Gastrocnemius medialis (tissue), 4 donors: ENCODE data around the gene CACNA1G. TPM values are rescaled to one million over a fixed set of nuclear protein-coding genes. Genes with fewer than 3 reads are reported as not detected.

ENCODE experiments used
- ATAC-seq, 2 donors: fragments of 150-250 bp; one replicate each; pipeline ENCODE4 v1.9.1; 2016
- DNase-seq, 2 donors: peaks; one replicate each; pipeline ENCODE4 v3.0.0-alpha.2; 2019
- H3K27ac ChIP-seq, 4 donors: fragments of 200-600 bp; sonication (generic); 1 replicate in 1 of 4; 2 replicates in 3 of 4; pipeline ENCODE4 v1.5.1; 2016 to 2018; ENCODE audit warnings: mild to moderate bottlenecking in 2 of 4, moderate library complexity in 1 of 4
- H3K27me3 ChIP-seq, 3 donors: fragments of 200-600 bp; sonication (generic) in 2 of 3; 1 replicate in 1 of 3; 2 replicates in 2 of 3; pipeline versions ENCODE4 v1.5.1 to v1.6.0; 2016 to 2019; ENCODE audit warnings: mild to moderate bottlenecking in 1 of 3, moderate library complexity in 1 of 3
- H3K36me3 ChIP-seq, 2 donors: fragments of 200-600 bp; sonication (generic) in 1 of 2; one replicate each; pipeline ENCODE4 v1.5.1; 2017 to 2018
- H3K4me1 ChIP-seq, 2 donors: fragments of 200-600 bp; sonication (generic) in 1 of 2; one replicate each; pipeline ENCODE4 v1.5.1; 2016 to 2017; ENCODE audit warnings: mild to moderate bottlenecking in 2 of 2
- H3K4me3 ChIP-seq, 4 donors: fragments of 200-600 bp; sonication (generic) in 3 of 4; 1 replicate in 1 of 4; 2 replicates in 3 of 4; pipeline ENCODE4 v1.5.1; 2016 to 2019; ENCODE audit warnings: mild to moderate bottlenecking in 2 of 4
- H3K9me3 ChIP-seq, 3 donors: fragments of 200-600 bp; sonication (generic) in 2 of 3; 1 replicate in 1 of 3; 2 replicates in 2 of 3; pipeline ENCODE4 v1.5.1; 2016 to 2019
- CTCF ChIP-seq, 5 experiments: fragments of 450-650 bp in 3 of 5; fragments of 200-600 bp in 2 of 5; sonication (generic) in 2 of 5; IDR thresholded peaks in 4 of 5; conservative IDR thresholded peaks in 1 of 5; 1 replicate in 4 of 5; 2 replicates in 1 of 5; pipeline ENCODE4 v1.5.1; 2016 to 2019; ENCODE audit warnings: antibody characterized with exemption in 5 of 5, mild to moderate bottlenecking in 3 of 5, moderate library complexity in 3 of 5
- POLR2A ChIP-seq, 2 donors: fragments of 450-650 bp; IDR thresholded peaks; one replicate each; pipeline ENCODE4 v1.6.1; 2017; ENCODE audit warnings: antibody characterized with exemption in 2 of 2, mild to moderate bottlenecking in 2 of 2, moderate library complexity in 2 of 2
- in situ Hi-C, 4 donors: fragments of 200-750 bp; cut with MboI; loops; one replicate each; pipeline versions ENCODE4 v1.15.0 to v1.8.0; 2017; ENCODE audit warnings: low sequenced_read_pairs in 4 of 4
- intact Hi-C: fragments of 100-400 bp; cut with DNase I; formaldehyde crosslinking; loops from one replicate; pipeline ENCODE4 v1.15.1; 2023; ENCODE audit warnings: low total_unique reads
- total RNA-seq, 4 donors: library from RNA; depleted of rRNA; stranded (reverse); fragments of >200 nt; gene quantifications; one replicate each; pipeline versions ENCODE4 v1.1.0 to v1.2.3, GENCODE V29; 2016

Gene CACNA1G
- total RNA-seq, 4 donors from 2014 or later, result 0.09 to 0.10 TPM; not detected in 2

- no peak for TF ChIP-seq CTCF (IDR thresholded peaks at IDR 0.05 in 4 of 5, conservative IDR thresholded peaks at IDR 0.05 in 1 of 5)
- no peak for TF ChIP-seq POLR2A (IDR thresholded peaks at IDR 0.05)
- no peak overlapping the region for H3K4me3 ChIP-seq
- H3K9me3 ChIP-seq, result no peaks in the 10 kb centered on the region
- peaks cover 17 to 29% (median 27%) of the 10 kb centered on the region in 3 donors for H3K27me3 ChIP-seq
- intact Hi-C loops, result no loop called here
- H3K36me3 ChIP-seq, result no peaks in the 10 kb centered on the region
- in situ Hi-C loops, result loop anchor here in 2 of 4 donors (10.0 to 25.0 kb wide), 2 partner anchors 56 to 102 kb away; partner anchors contain the start of genes EPN3 (in 1 of the 2) and SPATA20 (in 1 of the 2)
- peak in 1 of 2 donors; percentile 68 for ATAC-seq
- peak; percentile 60 to 72 for DNase-seq
- peaks cover 5 to 16% of the 10 kb centered on the region in 2 donors for H3K4me1 ChIP-seq
- H3K27ac ChIP-seq, result no peak overlapping the region
These were observed 78.6 kb downstream of the CACNA1G start for GRCh38 chr17:50638966-50639713.

GRCh38 chr17:50640686-50641351, 80.3 kb downstream of the CACNA1G start:
- intact Hi-C loops, result no loop called here
- no peaks in the 10 kb centered on the region for H3K9me3 ChIP-seq
- H3K4me3 ChIP-seq, result no peak overlapping the region
- H3K27me3 ChIP-seq, result peaks cover 2 to 13% (median 11%) of the 10 kb centered on the region in 3 donors
- TF ChIP-seq POLR2A (IDR thresholded peaks at IDR 0.05) (no peak), CTCF (IDR thresholded peaks at IDR 0.05 in 4 of 5, conservative IDR thresholded peaks at IDR 0.05 in 1 of 5) (no peak)
- in situ Hi-C loops, result loop anchor here in 1 of 4 donors (25.0 kb wide), 1 partner anchor 104 kb away; the partner anchor contains the start of genes EPN3 and SPATA20
- H3K27ac ChIP-seq, result no peak overlapping the region
- H3K4me1 ChIP-seq, result peaks cover 0 to 5% of the 10 kb centered on the region in 2 donors
- DNase-seq (peak in 1 of 2 donors; percentile 26), ATAC-seq (peak; percentile 35 to 45)
- H3K36me3 ChIP-seq, result no peaks in the 10 kb centered on the region

GRCh38 chr17:50641357-50641756, 80.8 kb downstream of the CACNA1G start:
- no peak for DNase-seq

More at GRCh38 chr17:50641357-50641756, 80.8 kb downstream of the CACNA1G start:
- no peak overlapping the region for H3K4me3 ChIP-seq
- ATAC-seq, result no peak
- H3K9me3 ChIP-seq, result no peaks in the 10 kb centered on the region
- peaks cover 0 to 7% (median 5%) of the 10 kb centered on the region in 3 donors for H3K27me3 ChIP-seq
- peaks cover 0 to 5% of the 10 kb centered on the region in 2 donors for H3K4me1 ChIP-seq
- no peak for TF ChIP-seq CTCF (IDR thresholded peaks at IDR 0.05 in 4 of 5, conservative IDR thresholded peaks at IDR 0.05 in 1 of 5)
- no peak for TF ChIP-seq POLR2A (IDR thresholded peaks at IDR 0.05)
- in situ Hi-C loops, result loop anchor here in 1 of 4 donors (25.0 kb wide), 1 partner anchor 104 kb away; the partner anchor contains the start of genes EPN3 and SPATA20
- H3K27ac ChIP-seq, result no peak overlapping the region
- intact Hi-C loops, result no loop called here
- no peaks in the 10 kb centered on the region for H3K36me3 ChIP-seq
